ENCODE data around the gene BABAM1. TPM values are rescaled to one million over a fixed set of nuclear protein-coding genes. Genes with fewer than 3 reads are reported as not detected.

BABAM1 gene
- total and polyA plus RNA-seq, 9 donors, result 81.3 to 97.9 (median 92.4) TPM

GRCh38 chr19:17302391-17303166 is 35.3 kb downstream of the BABAM1 start:
- H3K27ac ChIP-seq (ENCODE audit: low read length), result peak overlapping the region; percentile 52
- H3K4me1 ChIP-seq (ENCODE audit: control insufficient read depth, insufficient read depth, low read length), result peaks cover 29% of the 10 kb centered on the region
- H3K4me3 ChIP-seq (ENCODE audit: low read length), result peak overlapping the region; percentile 80
- H3K9me3 ChIP-seq (replicated peaks; ENCODE audit: control insufficient read depth, low read depth, low read length), result peaks cover 2% of the 10 kb centered on the region
- H3K36me3 ChIP-seq (ENCODE audit: control insufficient read depth, insufficient read depth, low read length), result peaks cover 4% of the 10 kb centered on the region
- WGBS (ENCODE audit: insufficient coverage), result 8% methylated on average over 27 of the region's 29 CpGs
- peak; percentile 54 for DNase-seq
- no peaks in the 10 kb centered on the region for H3K27me3 ChIP-seq (ENCODE audit: control insufficient read depth, insufficient read depth, low read length)

GRCh38 chr19:17303167-17303939 is 36.1 kb downstream of the BABAM1 start, which contains the start of gene ABHD8:
TSS of gene ABHD8 (minus strand) at chr19:17303425. CDS start at chr19:17301616, 1,809 bp downstream.
- peak within 1 kb of the TSS; percentile 52 for H3K27ac ChIP-seq (ENCODE audit: low read length)
- under 1% methylated on average over 51 of the region's 52 CpGs for WGBS (ENCODE audit: insufficient coverage)

GRCh38 chr19:17303940-17304267 is 36.7 kb downstream of the BABAM1 start:
- Histone ChIP-seq H3K36me3 (ENCODE audit: control insufficient read depth, insufficient read depth, low read length) (no peaks in the 10 kb centered on the region), H3K4me1 (ENCODE audit: control insufficient read depth, insufficient read depth, low read length) (peaks cover 30% of the 10 kb centered on the region), H3K9me3 (replicated peaks; ENCODE audit: control insufficient read depth, low read depth, low read length) (no peaks in the 10 kb centered on the region), H3K4me3 (ENCODE audit: low read length) (no peak overlapping the region), H3K27ac (ENCODE audit: low read length) (no peak overlapping the region), H3K27me3 (ENCODE audit: control insufficient read depth, insufficient read depth, low read length) (no peaks in the 10 kb centered on the region)
- DNase-seq, result no peak
- WGBS (ENCODE audit: insufficient coverage), result 46% methylated on average over 10 of the region's 12 CpGs

More at GRCh38 chr19:17303167-17303939, 36.1 kb downstream of the BABAM1 start, which contains the start of gene ABHD8:
- Histone ChIP-seq H3K27me3 (ENCODE audit: control insufficient read depth, insufficient read depth, low read length) (no peaks in the 10 kb centered on the region), H3K4me1 (ENCODE audit: control insufficient read depth, insufficient read depth, low read length) (peaks cover 29% of the 10 kb centered on the region), H3K36me3 (ENCODE audit: control insufficient read depth, insufficient read depth, low read length) (peaks cover 1% of the 10 kb centered on the region), H3K9me3 (replicated peaks; ENCODE audit: control insufficient read depth, low read depth, low read length) (no peaks in the 10 kb centered on the region), H3K4me3 (ENCODE audit: low read length) (peak within 1 kb of the TSS; percentile 80)
- peak; percentile 98 for DNase-seq

DNA sequence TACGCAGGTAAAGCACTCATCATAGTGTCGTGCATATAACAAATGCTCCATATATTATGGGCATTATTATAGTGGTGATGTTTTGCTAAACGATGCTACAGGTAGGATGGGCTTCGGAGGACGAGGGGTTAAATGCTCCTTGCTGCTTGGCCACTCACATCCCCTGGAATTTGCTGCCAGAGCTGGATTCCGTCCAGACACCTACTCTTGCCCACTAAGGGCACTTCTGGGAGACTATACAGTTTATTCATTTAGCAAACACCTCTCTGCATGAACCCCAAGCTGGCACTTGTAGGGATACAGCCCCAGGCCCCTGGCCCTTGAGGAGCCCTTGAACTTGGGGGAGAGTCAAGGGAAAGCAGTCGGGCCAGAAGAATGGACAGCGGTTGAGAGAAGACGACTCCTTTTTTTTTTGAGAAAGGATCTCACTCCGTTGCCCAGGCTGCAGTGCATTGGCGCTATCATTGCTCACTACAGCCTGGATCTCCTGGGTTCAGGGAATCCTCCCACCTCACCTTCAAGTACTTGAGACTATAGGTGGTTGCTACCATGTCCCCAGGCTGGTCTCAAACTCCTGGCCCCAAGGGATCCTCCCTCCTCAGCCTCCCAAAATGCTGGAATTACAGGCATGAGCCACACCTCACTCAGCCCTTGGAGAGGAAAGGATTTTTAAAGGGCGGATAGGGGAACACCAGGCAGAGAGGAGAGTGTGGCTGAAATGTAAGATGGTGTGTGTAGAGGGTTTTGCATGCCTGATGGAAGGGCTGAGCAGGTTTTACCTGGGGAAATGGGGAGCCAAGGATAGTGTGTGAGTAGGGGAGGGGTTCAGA is 37.4 kb downstream of the BABAM1 start:
- no peaks in the 10 kb centered on the region for H3K27me3 ChIP-seq (ENCODE audit: control insufficient read depth, insufficient read depth, low read length)
- DNase-seq, result no peak
- H3K36me3 ChIP-seq (ENCODE audit: control insufficient read depth, insufficient read depth, low read length), result no peaks in the 10 kb centered on the region
- H3K4me1 ChIP-seq (ENCODE audit: control insufficient read depth, insufficient read depth, low read length), result peaks cover 32% of the 10 kb centered on the region
- H3K4me3 ChIP-seq (ENCODE audit: low read length), result no peak overlapping the region
- no peaks in the 10 kb centered on the region for H3K9me3 ChIP-seq (replicated peaks; ENCODE audit: control insufficient read depth, low read depth, low read length)
- H3K27ac ChIP-seq (ENCODE audit: low read length), result peak overlapping the region; percentile 74
- WGBS (ENCODE audit: insufficient coverage), result 42% methylated on average over 6 of the region's 12 CpGs

- Histone ChIP-seq H3K27me3 (ENCODE audit: control insufficient read depth, insufficient read depth, low read length) (no peaks in the 10 kb centered on the region), H3K9me3 (replicated peaks; ENCODE audit: control insufficient read depth, low read depth, low read length) (no peaks in the 10 kb centered on the region), H3K4me3 (ENCODE audit: low read length) (peak overlapping the region; percentile 50), H3K36me3 (ENCODE audit: control insufficient read depth, insufficient read depth, low read length) (no peaks in the 10 kb centered on the region), H3K27ac (ENCODE audit: low read length) (peak overlapping the region; percentile 74), H3K4me1 (ENCODE audit: control insufficient read depth, insufficient read depth, low read length) (peaks cover 35% of the 10 kb centered on the region)
- no peak for DNase-seq
- WGBS (ENCODE audit: insufficient coverage), result 8% methylated on average over 7 of the region's 7 CpGs
Observed at GRCh38 chr19:17305216-17305516, 37.9 kb downstream of the BABAM1 start.

GRCh38 chr19:17305517-17306284 is 38.5 kb downstream of the BABAM1 start, which contains the start of gene MRPL34:
TSS of gene MRPL34 (plus strand) at chr19:17305872. CDS start at chr19:17305893, 21 bp downstream.
- Histone ChIP-seq H3K27me3 (ENCODE audit: control insufficient read depth, insufficient read depth, low read length) (no peaks in the 10 kb centered on the region), H3K4me3 (ENCODE audit: low read length) (peak within 1 kb of the TSS; percentile 50), H3K9me3 (replicated peaks; ENCODE audit: control insufficient read depth, low read depth, low read length) (no peaks in the 10 kb centered on the region), H3K4me1 (ENCODE audit: control insufficient read depth, insufficient read depth, low read length) (peaks cover 41% of the 10 kb centered on the region), H3K27ac (ENCODE audit: low read length) (peak within 1 kb of the TSS; percentile 74), H3K36me3 (ENCODE audit: control insufficient read depth, insufficient read depth, low read length) (no peaks in the 10 kb centered on the region)
- WGBS (ENCODE audit: insufficient coverage), result 0% methylated on average over 51 of the region's 55 CpGs
- peak; percentile 98 for DNase-seq

GRCh38 chr19:17306285-17306714 is 39.1 kb downstream of the BABAM1 start:
- Histone ChIP-seq H3K27ac (ENCODE audit: low read length) (peak overlapping the region; percentile 74), H3K27me3 (ENCODE audit: control insufficient read depth, insufficient read depth, low read length) (no peaks in the 10 kb centered on the region), H3K4me3 (ENCODE audit: low read length) (peak overlapping the region; percentile 50), H3K9me3 (replicated peaks; ENCODE audit: control insufficient read depth, low read depth, low read length) (no peaks in the 10 kb centered on the region), H3K36me3 (ENCODE audit: control insufficient read depth, insufficient read depth, low read length) (peaks cover 1% of the 10 kb centered on the region), H3K4me1 (ENCODE audit: control insufficient read depth, insufficient read depth, low read length) (peaks cover 41% of the 10 kb centered on the region)
- no peak for DNase-seq
- WGBS (ENCODE audit: insufficient coverage), result under 1% methylated on average over 21 of the region's 28 CpGs

DNA sequence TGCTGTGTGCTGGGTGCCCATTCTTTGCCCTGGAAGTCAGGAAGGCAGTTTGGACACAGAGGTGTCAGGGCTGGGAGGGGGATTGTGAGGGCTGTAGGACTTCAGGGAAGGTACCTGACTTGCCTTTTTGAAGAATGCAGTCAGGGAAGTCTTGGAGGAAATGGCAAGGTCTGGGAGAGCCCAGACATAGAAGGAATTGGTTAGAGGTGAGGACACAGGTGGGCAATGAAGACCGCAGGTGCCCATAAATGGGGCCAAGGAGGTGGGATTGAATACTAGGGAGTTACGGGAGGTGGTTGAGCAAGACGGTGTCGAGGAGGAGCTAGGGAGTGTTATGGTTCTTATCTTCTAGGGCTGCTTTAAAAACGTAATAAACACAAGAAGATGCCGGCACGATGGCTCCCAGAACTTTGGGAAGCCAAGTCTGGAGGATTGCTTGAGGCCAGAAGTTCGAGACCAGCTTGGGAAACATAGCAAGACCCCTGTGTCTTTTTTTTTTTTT is 40.7 kb downstream of the BABAM1 start:
- H3K9me3 ChIP-seq (replicated peaks; ENCODE audit: control insufficient read depth, low read depth, low read length), result no peaks in the 10 kb centered on the region
- 87% methylated on average over 8 of the region's 8 CpGs for WGBS (ENCODE audit: insufficient coverage)
- no peak for DNase-seq
- peaks cover 13% of the 10 kb centered on the region for H3K36me3 ChIP-seq (ENCODE audit: control insufficient read depth, insufficient read depth, low read length)
- peaks cover 36% of the 10 kb centered on the region for H3K4me1 ChIP-seq (ENCODE audit: control insufficient read depth, insufficient read depth, low read length)
- no peak overlapping the region for H3K4me3 ChIP-seq (ENCODE audit: low read length)
- H3K27ac ChIP-seq (ENCODE audit: low read length), result no peak overlapping the region
- no peaks in the 10 kb centered on the region for H3K27me3 ChIP-seq (ENCODE audit: control insufficient read depth, insufficient read depth, low read length)

DNA sequence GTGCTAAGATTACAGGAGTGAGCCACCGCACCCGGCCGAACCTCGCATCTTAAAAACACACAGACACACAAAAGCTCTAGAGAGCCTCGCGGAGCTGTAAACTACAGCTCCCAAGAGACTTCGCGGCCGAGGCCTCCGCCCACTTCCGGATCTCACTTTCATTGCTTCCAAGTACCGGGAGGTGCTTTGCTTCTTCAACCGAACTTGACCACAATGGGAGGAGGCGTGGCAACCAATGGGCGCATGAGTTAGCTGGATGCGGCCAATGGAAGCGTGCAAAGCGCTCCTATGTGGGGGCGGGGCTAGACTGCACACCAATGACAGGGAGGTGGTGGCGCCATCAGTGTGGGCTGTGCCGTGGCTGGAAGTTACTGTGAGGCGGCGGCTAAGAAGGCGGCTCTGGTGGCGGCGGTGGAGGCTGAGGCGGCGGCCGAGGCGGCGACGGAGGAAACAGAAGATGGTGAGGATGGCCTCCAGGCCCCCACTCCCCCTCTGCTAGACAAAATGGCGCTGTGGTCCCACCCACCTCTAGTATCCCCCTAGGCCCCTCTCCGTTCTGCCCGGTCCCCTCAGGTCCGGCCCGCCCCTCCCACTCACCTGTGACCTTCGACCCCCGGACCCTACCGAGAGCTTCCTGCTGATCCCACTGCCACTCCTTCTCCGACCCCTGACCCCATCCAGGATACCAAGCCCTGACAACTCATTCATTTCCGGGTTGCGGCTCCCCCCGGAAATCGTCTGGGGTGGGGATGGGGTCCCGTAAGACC is 42.1 kb downstream of the BABAM1 start, which contains the start of gene DDA1:
Gene DDA1 (plus strand): TSS at position 366 of the 767 bp plus-strand sequence. CDS start 92 bp downstream, at position 458.
- Histone ChIP-seq H3K4me3 (ENCODE audit: low read length) (peak within 1 kb of the TSS; percentile 93), H3K36me3 (ENCODE audit: control insufficient read depth, insufficient read depth, low read length) (peaks cover 22% of the 10 kb centered on the region), H3K27ac (ENCODE audit: low read length) (peak within 1 kb of the TSS; percentile 71), H3K27me3 (ENCODE audit: control insufficient read depth, insufficient read depth, low read length) (no peaks in the 10 kb centered on the region), H3K9me3 (replicated peaks; ENCODE audit: control insufficient read depth, low read depth, low read length) (no peaks in the 10 kb centered on the region), H3K4me1 (ENCODE audit: control insufficient read depth, insufficient read depth, low read length) (peaks cover 27% of the 10 kb centered on the region)
- DNase-seq, result peak; percentile 100
- under 1% methylated on average over 36 of the region's 46 CpGs for WGBS (ENCODE audit: insufficient coverage)
